HK-2 (cell line): ENCODE data around the gene PRX.
"Not testable (repeated sequence)": the region's sequence is repeated elsewhere in the genome, so short reads cannot be mapped to it uniquely, and the experiment has no call there.

Experiments
- DNase-seq: peaks from one replicate; pipeline ENCODE4 v3.0.0-alpha.2; 2018; ENCODE audit not compliant: unreplicated experiment

The PRX gene

GRCh38 chr19:40413291-40413845 lies at the start of gene PRX:
Gene PRX, minus strand, starts transcription at chr19:40413378. Its CDS starts 5,446 bp downstream, at chr19:40407932.
- DNase-seq = no peak

GRCh38 chr19:40461669-40462221 lies 48.6 kb upstream of the PRX start:
- no peak for DNase-seq

GRCh38 chr19:40460185-40460584 lies 47.0 kb upstream of the PRX start:
- no peak for DNase-seq

- no peak for DNase-seq
These were observed 45.4 kb upstream of the PRX start for GRCh38 chr19:40458597-40458974.

- DNase-seq = no peak
These were observed 44.9 kb upstream of the PRX start for GRCh38 chr19:40457953-40458596.

- DNase-seq = no peak
These were observed 43.9 kb upstream of the PRX start for GRCh38 chr19:40457048-40457447.

GRCh38 chr19:40453943-40454342 lies 40.8 kb upstream of the PRX start:
- DNase-seq = not testable (repeated sequence)

- no peak for DNase-seq
These were observed 40.1 kb upstream of the PRX start for GRCh38 chr19:40453151-40453735.

- DNase-seq = no peak
These were observed 38.8 kb upstream of the PRX start for GRCh38 chr19:40452016-40452415.

- no peak for DNase-seq
These were observed 37.5 kb upstream of the PRX start for GRCh38 chr19:40450664-40451063.

- DNase-seq = no peak
These were observed 36.3 kb upstream of the PRX start for GRCh38 chr19:40449506-40449905.

- DNase-seq = no peak
These were observed 33.1 kb upstream of the PRX start for GRCh38 chr19:40446263-40446784.

GRCh38 chr19:40445780-40446262 lies 32.6 kb upstream of the PRX start:
- DNase-seq = no peak

GRCh38 chr19:40444825-40445312 lies 31.7 kb upstream of the PRX start:
- DNase-seq = no peak

- peak; percentile 95 for DNase-seq
These were observed 31.0 kb upstream of the PRX start, which contains the start of gene SERTAD3 for GRCh38 chr19:40444000-40444824. Gene SERTAD3, minus strand, starts transcription at chr19:40444335. Its CDS starts 2,255 bp downstream, at chr19:40442080.

- peak; percentile 99 for DNase-seq
These were observed 30.2 kb upstream of the PRX start for GRCh38 chr19:40443131-40443999.

- no peak for DNase-seq
These were observed 29.4 kb upstream of the PRX start for GRCh38 chr19:40442328-40443130.

- DNase-seq = no peak
These were observed 28.6 kb upstream of the PRX start for GRCh38 chr19:40441719-40442253.

GRCh38 chr19:40438284-40438683 lies 25.1 kb upstream of the PRX start:
- DNase-seq = no peak
